NCI-H2196 treated with DMSO at 0.1 percent for 48 hours (cell line): Measurements from ENCODE around the gene LRBA.
"Not testable (repeated sequence)": the region's sequence is repeated elsewhere in the genome, so short reads cannot be mapped to it uniquely, and the experiment has no call there.

ENCODE experiments used
- DNase-seq: peaks from one replicate; lab custom pipeline; 2025; ENCODE audit not compliant: unreplicated experiment; lab: John Stamatoyannopoulos, UW

The LRBA gene

DNA sequence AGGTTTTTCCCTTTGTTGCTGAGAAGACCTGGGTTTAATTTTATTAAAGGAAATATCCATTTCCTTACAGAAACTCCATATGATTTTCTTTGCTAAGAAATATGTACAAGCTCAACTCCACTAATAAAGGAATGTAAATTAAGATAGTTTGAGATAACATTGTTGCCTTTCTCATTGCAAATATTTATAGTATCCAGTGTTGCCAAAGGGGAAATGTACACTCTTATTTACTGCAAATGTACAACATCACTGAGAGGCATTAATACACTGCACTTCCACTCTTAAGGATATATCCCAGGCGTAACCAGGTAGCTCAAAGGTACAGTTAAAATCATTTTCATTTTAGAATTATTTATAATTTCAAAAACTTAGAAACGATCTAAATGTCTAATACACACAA, 7.5 kb upstream of the LRBA start:
- DNase-seq = no peak

DNA sequence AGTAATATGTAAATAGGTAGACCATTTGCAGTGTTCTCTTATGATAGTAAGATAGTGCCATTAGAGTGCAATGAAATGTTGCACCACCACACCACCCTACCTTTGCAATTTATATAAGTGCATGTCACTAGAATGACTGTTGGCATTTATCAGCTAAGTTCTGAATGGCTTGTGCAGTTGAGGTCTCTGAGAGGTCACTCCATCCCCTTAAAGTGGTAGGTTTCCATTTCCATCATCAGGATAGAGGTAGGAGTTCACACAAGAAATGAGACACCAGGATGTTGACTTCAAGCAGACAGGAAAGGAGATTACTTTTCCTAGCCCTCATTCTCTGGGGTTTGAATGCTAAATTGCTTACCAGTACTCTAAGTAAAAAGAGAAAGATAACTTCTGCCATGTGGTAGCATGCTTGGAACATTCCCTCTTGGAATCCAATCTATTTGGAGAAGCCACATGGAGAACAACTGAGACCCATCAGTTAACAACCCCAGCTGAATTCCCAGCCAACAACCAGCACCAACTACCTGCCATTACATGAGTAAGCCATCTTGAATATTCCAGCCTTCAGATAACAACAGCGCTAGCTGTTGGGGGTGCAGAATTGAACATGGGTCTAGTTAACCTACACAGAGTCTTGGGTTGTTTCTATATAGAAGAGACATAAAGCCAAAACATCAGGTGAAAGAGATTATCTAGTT, 6.7 kb upstream of the LRBA start:
- DNase-seq = no peak

DNA sequence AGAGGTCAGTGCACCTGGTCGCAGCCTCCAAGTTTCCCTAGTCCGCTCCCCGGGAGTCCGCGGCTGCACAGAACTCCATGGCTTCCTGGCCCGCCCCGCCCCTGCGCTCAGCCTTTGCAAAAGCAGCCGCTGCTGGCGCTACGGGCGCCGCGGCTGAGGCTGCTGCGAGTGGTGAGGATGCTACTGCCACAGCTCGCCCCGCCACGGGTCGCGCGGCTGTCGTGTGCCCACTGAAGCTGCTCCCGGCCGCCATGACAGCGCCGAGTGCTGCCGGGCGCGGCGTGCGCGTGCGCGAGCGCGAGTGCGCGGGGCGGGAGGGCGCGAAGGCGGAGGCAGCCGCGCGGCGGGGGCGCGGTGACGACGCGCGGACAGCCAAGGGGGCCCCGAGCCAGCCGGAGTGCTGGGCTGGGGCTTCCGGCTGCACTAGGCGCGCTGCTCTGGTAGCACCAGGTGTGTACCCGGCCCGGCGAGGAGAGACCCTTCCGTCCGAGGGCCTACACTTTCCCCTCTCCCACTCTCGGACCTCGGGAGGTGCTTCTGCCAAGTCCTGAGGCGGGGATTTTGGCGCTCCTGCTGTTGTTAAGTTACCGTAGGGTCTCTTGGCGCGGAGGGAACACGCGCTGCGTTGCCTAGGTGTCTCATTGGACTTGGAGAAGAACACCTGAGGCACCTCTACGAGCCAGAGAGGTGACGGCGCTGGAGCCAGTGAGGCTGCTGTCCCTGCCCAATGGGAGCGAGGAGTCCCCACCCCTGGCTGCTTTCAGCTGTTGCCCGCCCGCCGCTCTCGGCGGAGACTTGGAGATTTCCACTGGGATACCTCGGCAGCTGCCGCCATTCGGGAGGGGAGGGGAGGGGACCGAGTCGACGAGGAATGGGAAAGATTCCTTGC, 619 bp upstream of the LRBA start:
- peak; percentile 81 for DNase-seq

DNA sequence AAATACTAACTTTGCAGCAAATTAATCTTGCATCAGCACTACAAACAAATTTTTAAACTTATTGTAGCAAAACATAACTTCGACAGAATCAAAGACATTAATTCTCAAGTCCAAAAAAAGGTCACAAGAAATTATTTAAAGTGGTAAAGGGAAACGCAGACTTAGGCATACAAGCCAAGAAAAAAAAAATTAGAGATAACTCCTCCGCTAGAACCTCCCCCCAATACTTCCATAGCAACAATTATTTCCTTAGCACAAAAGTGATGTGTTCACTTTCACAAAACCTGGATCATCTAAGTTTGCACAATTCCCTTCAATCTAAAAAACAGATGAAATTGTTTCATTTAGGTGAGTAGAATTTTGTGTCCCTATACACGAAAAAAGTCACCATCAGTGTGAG, 1.1 kb downstream of the LRBA start:
- DNase-seq = no peak

DNA sequence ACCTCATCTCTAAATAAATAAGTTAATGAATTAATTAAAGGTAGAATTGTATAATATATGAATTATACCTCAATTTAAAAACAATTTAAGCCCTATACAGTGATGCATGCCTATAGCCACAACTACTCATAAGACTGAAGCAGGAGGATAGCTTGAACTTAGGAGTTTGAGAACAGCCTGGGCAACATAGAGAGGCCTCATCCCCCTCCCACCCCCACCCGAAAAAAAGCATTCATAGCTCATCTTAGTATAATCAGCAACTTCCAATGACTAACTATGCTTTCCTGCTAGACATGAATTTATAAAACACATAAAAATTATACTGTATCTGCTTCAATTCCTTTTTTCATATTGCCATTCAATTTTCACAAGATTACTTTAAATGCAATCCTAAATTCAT, 1.6 kb downstream of the LRBA start:
- DNase-seq = no peak

DNA sequence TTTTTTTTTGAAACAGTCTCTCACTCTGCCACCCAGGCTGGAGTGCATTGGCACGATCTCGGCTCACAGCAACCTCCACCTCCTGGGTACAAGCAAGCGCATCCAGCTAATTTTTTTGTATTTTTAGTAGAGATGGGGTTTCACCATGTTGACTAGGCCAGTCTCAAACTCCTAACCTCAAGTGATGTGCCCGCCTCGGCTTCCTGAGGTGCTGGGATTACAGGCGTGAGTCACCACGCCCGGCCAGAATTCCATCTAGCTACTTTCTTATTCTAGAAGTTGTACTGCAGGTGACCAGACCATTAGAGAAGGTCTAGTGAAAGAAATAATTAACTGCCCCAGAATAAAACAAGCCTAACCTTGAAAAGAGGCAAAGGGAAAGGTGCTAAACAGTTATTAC, 2.3 kb downstream of the LRBA start:
- DNase-seq = no peak

DNA sequence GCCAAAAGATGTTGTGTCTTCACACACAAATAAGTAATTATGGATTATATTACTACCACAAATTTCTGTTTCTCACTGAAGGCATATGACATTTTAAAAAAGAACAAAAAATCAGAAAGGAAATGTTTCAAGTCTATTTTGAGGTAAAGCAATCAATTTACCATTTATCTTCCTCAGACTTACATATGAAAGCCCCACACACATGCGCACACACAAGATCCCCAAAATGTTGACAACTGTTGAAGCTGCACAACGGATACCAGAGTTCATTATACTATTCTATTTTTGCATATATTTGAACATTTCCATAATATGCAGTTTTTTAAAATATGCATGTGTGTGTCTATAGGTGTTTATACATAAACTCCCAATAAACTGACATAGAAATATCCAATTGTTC, 2.7 kb downstream of the LRBA start:
- no peak for DNase-seq

DNA sequence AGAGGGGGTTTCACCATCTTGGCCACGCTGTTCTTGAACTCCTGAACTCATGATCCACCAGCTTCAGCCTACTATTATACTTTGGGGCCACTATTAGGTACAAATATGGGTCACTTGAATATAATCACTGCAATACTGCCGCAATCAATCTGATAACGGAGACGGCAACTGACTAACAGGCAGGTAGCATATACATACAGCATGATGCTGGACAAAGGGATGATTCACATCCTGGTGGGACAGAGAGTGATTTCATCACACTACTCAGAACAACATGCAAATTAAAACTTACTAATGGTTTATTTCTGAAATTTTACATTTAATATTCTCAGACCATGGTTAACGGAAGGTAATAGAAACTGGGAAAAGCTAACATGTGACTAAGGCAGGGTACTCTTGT, 10.9 kb downstream of the LRBA start:
- no peak for DNase-seq

DNA sequence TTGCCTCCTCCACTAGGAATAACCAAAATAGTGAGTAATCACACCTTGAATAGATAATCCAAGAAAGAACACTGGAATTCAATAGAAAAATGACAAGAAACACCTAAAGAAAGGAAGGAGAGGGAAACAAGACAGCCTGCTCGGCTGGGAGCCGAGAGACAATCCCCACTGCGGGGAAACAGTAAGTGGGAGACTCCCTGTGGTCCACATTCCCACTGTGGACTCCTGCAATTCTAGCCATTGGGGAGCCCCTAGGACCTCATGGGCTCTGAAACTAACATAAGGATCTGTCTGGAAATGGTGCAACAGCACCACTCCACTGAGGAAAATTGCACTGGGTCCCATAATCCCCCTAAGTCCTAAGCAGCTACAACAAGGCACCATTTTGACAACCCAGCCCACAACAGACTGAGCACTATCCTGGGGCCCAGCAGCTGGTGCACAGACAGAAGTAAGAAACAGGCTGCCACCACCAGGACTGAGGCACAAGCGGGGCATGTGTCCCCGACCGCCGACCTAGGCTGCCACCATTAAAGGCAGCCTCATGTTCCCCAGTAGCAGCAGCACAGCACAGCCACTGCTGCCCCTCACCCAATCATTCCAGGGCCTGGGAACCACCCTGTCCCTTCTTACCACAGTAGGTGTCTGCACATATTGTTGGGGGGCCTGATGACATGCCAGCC, 14.2 kb downstream of the LRBA start:
- DNase-seq = no peak

DNA sequence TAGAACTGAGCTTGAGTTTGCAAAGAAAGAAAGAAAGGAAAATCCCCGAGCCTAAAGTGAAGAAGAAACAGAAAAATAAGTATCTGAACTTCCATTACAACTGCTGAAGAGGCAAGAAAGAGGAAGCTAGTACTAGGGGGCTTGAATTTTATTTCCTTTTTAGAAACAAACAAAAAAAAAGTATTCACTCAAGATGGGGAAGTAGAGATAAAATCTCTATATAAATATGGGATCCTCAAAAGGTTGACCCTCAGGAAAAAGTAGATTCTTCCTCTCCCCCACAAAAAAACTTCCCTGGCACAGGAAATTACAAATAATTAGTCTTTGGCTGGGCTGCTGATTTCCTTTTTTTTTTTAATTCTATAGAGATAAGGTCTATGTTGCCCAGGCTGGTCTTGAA, 16.0 kb downstream of the LRBA start:
- DNase-seq = no peak

DNA sequence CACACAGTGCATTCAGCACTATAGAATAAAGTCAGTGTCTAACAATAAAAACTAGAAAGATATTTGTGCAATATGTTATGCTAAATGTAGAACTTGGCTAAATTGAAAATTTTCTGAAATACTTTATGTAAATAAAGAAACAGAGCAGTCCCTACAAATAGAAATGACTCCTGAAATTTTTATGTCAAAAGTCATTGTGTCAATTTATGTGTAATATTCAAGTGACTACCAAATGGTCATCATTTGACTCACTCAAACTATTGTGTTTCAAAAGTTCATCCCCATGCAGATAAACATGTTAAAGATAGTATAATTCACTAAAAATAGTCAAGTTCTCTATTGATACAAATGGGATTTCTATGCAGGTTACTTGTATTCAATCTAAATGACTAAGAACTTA, 17.9 kb downstream of the LRBA start:
- DNase-seq = no peak

DNA sequence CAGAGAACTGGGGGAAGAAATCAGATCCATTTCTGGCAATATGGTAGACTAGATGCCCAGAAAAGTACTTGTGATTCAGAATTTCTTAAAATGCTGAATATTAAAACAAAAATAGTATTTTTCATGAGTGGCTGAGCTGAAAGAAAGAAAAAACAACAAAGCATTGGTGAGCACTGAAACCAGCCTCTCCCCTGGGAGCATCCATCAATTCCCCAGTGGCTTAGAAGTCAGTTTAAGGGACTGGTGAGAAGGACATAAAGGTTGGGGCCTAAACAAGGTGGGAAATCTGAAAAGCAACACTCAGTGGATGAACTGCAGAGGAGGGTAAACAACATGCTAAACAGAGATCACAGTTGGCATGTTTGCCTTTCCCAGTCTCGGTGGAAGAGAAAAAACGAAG, 20.4 kb downstream of the LRBA start:
- DNase-seq = no peak

DNA sequence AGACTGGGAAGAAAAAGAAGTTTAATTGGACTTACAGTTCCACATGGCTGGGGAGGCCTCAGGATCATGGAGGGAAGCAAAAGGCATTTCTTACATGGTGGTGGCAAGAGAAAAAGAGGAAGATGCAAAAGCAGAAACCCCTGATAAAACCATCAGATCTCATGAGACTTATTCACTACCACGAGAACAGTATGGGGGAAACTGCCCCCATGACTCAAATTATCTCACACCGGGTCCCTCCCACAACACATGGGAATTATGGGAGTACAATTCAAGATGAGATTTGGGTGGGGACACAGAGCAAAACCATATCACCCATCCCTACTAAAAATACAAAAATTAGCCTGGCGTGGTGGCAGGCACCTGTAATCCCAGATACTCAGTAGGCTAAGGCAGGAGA, 21.5 kb downstream of the LRBA start:
- not testable (repeated sequence) for DNase-seq

DNA sequence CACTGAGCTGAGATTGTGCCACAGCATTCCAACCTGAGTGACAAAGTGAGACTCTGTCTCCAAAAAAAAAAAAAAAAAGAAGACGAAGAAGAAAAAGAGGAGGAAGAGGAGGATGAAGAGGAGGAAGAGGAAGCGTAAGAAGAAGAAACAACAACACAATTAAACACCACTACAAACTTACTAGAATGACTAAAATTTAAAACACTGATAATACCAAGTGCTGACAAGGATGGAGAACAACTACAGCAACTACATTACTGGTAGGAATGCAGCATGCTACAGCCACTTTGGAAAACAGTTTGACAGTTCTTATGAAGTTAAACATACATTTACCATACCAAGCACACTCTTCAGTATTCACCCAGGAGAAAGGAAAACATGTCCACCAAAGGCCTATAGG, 24.1 kb downstream of the LRBA start:
- no peak for DNase-seq

DNA sequence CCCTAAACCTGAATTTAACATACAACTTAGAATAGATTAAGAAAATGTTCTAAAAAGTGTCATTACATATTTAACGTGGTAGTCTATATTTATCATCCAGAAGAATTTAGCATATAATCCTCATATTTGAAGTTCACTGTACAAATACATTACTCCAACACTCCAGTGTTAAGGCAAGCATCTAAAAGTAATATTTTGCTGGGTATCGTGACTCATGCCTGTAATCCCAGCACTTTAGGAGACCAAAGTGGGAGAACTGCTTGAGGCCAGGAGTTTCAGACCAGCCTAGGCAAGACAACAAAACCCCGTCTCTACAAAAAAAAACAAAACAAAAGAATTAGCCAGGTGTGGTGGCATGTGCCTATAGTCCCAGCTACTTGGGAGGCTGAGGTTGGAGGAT, 24.8 kb downstream of the LRBA start:
- DNase-seq = no peak

DNA sequence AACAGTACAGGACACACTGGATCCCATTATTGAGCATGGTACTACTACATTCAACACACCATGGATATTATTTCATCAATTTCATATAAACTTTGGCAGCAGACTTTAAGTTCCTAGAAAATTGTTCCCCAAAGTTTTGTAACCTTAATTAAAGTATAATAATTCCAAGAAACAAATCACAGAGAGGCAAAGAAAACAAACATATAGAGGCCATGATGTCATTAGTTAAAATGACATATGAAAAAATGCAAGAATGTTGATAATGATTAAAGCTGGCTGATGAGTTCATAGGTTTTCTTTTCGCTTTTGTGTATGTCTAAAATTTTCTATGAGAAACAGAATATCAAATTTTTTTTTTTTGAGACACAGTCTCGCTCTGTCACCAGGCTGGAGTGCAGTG, 26.8 kb downstream of the LRBA start:
- DNase-seq = no peak

DNA sequence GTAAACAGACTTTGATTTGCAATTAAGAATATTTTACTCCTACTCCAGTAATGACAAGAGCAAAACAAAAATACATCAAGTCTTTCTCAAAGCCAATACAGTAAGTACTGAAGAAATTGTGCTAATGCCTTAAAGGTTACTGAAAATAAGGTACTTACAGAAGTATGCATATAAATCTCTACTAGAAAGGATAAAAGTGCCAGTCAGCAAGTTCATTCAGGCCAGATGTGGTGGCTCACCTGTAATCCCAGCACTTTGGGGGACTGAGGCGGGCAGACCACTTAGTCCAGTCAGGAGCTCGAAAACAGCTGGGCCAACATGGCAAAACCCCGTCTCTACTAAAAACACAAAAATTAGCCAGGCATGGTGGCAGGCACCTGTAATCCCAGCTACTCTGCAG, 27.9 kb downstream of the LRBA start:
- no peak for DNase-seq

DNA sequence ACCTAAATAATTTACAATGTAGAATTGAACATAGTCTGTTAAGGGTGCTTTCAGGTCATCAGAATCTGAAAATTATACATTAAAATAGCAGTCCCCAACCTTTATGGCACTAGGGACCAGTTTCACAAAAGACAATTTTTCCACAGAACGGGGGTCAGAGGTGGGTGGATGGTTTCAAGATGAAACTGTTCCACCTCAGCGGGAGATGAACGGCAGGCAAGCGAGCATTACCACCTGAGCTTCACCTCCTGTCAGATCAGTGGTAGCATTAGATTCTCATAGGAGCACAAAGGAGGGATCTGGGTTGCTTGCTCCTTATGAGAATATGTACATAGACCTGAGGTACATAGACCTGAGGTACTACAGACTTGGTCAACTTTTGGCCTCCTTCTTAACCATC, 29.0 kb downstream of the LRBA start:
- no peak for DNase-seq

DNA sequence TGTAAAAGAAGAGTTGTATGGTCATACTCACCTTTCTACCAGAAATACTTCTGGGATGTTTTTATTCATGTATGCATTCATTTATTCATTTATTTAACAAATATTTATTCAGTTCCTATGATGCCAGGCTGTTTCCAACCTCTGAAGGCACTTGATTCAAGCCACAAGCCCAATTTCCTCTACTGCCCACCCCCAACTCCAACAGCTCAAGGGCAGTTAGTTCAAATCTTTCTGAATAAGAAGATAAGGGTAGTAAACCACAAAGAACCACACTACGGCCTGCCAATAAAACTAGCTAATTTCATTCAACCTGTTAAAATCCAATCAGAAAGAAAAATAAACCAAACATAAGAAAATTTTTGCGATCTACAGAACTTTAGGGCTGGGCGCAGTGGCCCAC, 31.2 kb downstream of the LRBA start:
- no peak for DNase-seq

DNA sequence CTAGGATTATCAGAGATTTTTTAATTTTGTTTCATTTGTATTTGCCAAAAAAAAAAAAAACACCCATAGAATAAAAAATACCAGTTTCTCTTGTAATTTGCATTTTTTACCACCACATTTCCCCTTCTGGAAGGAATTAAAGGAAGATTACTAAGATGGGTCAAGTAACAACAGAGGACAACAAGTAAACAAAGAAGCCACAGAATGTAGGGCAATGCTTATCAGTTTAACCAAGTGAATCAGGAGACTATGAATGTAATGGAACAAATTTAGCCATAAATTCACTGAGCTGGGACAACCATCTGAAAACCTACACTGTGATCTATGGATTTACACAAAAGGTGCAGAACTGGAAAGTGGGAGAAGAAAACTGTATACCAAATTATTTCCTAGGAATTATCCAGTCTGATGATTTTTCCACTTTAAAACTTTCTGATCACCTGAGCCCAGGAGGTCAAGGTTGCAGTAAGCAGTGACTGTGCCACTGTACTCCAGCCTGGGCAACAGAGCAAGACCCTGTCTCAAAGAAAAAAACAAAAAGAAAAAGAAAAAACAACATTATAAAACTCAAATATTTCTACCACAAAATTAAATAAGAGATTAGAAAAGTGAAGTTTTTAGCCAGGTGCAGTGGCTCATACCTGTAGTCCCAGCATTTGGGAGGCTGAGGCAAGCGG, 32.4 kb downstream of the LRBA start:
- no peak for DNase-seq

DNA sequence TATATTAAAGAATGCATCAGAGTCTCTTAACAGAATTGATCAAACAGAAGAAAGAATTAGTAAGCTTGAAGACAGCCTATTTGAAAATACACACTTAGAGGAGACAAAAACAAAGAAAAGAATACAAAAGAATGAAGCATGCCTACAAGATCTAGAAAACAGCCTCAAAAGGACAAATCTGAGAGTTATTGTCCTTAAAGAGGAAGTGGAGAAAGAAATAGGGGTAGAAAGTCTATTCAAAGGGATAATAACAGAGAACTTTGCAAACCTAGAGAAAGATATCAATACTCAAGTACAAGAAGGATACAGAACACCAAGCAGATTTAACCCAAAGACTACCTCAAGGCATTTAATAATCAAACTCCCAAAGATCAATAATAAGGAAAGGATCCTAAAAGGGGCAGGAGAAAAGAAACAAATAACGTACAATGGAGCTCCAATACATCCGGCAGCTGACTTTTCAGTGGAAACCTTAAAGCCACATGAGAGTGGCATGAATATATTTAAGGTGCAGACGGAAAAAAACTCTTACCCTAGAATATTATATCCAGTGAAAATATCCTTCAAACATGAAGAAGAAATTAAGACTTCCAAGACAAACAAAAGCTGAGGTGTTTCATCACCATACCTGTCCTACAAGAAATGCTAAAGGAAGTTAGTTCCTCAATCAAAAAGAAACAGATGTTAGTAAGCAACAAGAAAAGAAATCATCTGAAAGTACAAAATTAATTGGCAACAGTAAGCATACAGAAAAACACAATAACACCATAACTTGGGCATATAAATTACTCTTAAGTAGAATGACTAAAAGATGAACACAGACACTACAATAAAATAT, 36.1 kb downstream of the LRBA start:
- no peak for DNase-seq
